HG03432 (cell line): ENCODE measurements around the gene CFAP100.

ENCODE experiments used
- ATAC-seq: cut with Tn5 transposase; IDR thresholded peaks from one replicate; pipeline ENCODE4 v1.9.1; 2021; ENCODE audit warnings: mild to moderate bottlenecking, moderate library complexity; ENCODE audit not compliant: unreplicated experiment

The CFAP100 gene

GRCh38 chr3:126439346-126439967, 44.7 kb downstream of the CFAP100 start:
- no peak for ATAC-seq

- no peak for ATAC-seq
Measured at GRCh38 chr3:126439968-126440708, 45.4 kb downstream of the CFAP100 start.

- no peak for ATAC-seq
Measured at GRCh38 chr3:126440709-126440995, 45.9 kb downstream of the CFAP100 start.

- ATAC-seq, result no peak
Measured at GRCh38 chr3:126441256-126441880, 46.7 kb downstream of the CFAP100 start.

- ATAC-seq, result no peak
Measured at GRCh38 chr3:126442094-126442855, 47.6 kb downstream of the CFAP100 start.

- no peak for ATAC-seq
Measured at GRCh38 chr3:126442856-126443242, 48.1 kb downstream of the CFAP100 start.

GRCh38 chr3:126445506-126445905, 50.8 kb downstream of the CFAP100 start:
- ATAC-seq, result no peak

- ATAC-seq, result no peak
Measured at GRCh38 chr3:126446301-126446700, 51.6 kb downstream of the CFAP100 start.

- no peak for ATAC-seq
Measured at GRCh38 chr3:126446791-126447190, 52.1 kb downstream of the CFAP100 start.

GRCh38 chr3:126447456-126448106, 52.9 kb downstream of the CFAP100 start:
- no peak for ATAC-seq

- ATAC-seq, result no peak
Measured at GRCh38 chr3:126448136-126448892, 53.6 kb downstream of the CFAP100 start.

GRCh38 chr3:126448893-126449180, 54.1 kb downstream of the CFAP100 start:
- ATAC-seq, result no peak

- ATAC-seq, result no peak
Measured at GRCh38 chr3:126449621-126450051, 54.9 kb downstream of the CFAP100 start.

- no peak for ATAC-seq
Measured at GRCh38 chr3:126450219-126450618, 55.5 kb downstream of the CFAP100 start.

GRCh38 chr3:126450744-126451143, 56.0 kb downstream of the CFAP100 start:
- no peak for ATAC-seq

GRCh38 chr3:126451511-126451910, 56.8 kb downstream of the CFAP100 start:
- ATAC-seq, result no peak

- no peak for ATAC-seq
Measured at GRCh38 chr3:126452213-126452612, 57.5 kb downstream of the CFAP100 start.

- no peak for ATAC-seq
Measured at GRCh38 chr3:126454025-126454424, 59.3 kb downstream of the CFAP100 start.

- ATAC-seq, result no peak
Measured at GRCh38 chr3:126454437-126455198, 59.9 kb downstream of the CFAP100 start.

GRCh38 chr3:126456211-126456610, 61.5 kb downstream of the CFAP100 start:
- no peak for ATAC-seq
